Common myeloid progenitor, CD34-positive (primary cell): ENCODE results near the gene ZDHHC24.
"Not testable (repeated sequence)": the region's sequence is repeated elsewhere in the genome, so short reads cannot be mapped to it uniquely, and the experiment has no call there.

Source experiments
- CTCF ChIA-PET: fragments of 350-600 bp; sonication (Branson Sonifier 250); formaldehyde crosslinking; loops from one replicate; lab custom pipeline; 2021; ENCODE audit warnings: antibody characterized with exemption; lab: Charles Lee
- POLR2A ChIA-PET: fragments of 350-600 bp; sonication (Branson Sonifier 250); formaldehyde crosslinking; loops from one replicate; lab custom pipeline; 2021; ENCODE audit warnings: antibody characterized with exemption; lab: Charles Lee
- DNase-seq, 3 donors: peaks; one replicate each; pipeline versions ENCODE4 v3.0.0 to v3.0.0-alpha.2; 2013
- H3K27ac ChIP-seq, 2 experiments: 1 replicate in 1 of 2; 2 replicates in 1 of 2; pipeline ENCODE4 v1.7.0; 2013; ENCODE audit warnings: inconsistent platforms in 2 of 2, low read length in 2 of 2, mild to moderate bottlenecking in 2 of 2, low read depth in 1 of 2, moderate library complexity in 1 of 2; ENCODE audit not compliant: severe bottlenecking in 2 of 2, insufficient read depth in 1 of 2, poor library complexity in 1 of 2
- H3K27me3 ChIP-seq, 5 experiments: replicated peaks in 2 of 5; 1 replicate in 3 of 5; 2 replicates in 2 of 5; pipeline versions ENCODE4 v1.6.1 to v1.7.0; 2013; ENCODE audit warnings: low read length in 4 of 5, mild to moderate bottlenecking in 2 of 5, moderate library complexity in 2 of 5, inconsistent platforms in 1 of 5; ENCODE audit not compliant: insufficient read depth in 5 of 5, control insufficient read depth in 4 of 5
- H3K36me3 ChIP-seq, 4 experiments: 1 replicate in 2 of 4; 2 replicates in 2 of 4; pipeline versions ENCODE4 v1.6.1 to v1.7.0; 2013; ENCODE audit warnings: low read length in 3 of 4, control low read depth in 1 of 4, mild to moderate bottlenecking in 1 of 4; ENCODE audit not compliant: control insufficient read depth in 4 of 4, insufficient read depth in 4 of 4
- H3K4me1 ChIP-seq, 4 experiments: 1 replicate in 3 of 4; 2 replicates in 1 of 4; pipeline versions ENCODE4 v1.6.1 to v1.7.1; 2013; ENCODE audit warnings: low read length in 3 of 4, mild to moderate bottlenecking in 3 of 4, control low read depth in 1 of 4, inconsistent platforms in 1 of 4, moderate library complexity in 1 of 4; ENCODE audit not compliant: control insufficient read depth in 4 of 4, insufficient read depth in 4 of 4; ENCODE audit errors: control extremely low read depth in 1 of 4
- H3K4me3 ChIP-seq, 7 experiments: 1 replicate in 4 of 7; 2 replicates in 3 of 7; pipeline versions ENCODE4 v1.5.1 to v1.7.0; 2013; ENCODE audit warnings: mild to moderate bottlenecking in 7 of 7, low read length in 6 of 7, moderate library complexity in 6 of 7, inconsistent platforms in 2 of 7, low read depth in 2 of 7, control low read depth in 1 of 7; ENCODE audit not compliant: insufficient read depth in 4 of 7, control insufficient read depth in 1 of 7; ENCODE audit errors: extremely low read depth in 1 of 7
- H3K9me3 ChIP-seq, 5 experiments: 1 replicate in 4 of 5; 2 replicates in 1 of 5; pipeline versions ENCODE4 v1.6.1 to v1.7.1; 2013; ENCODE audit warnings: low read length in 4 of 5, mild to moderate bottlenecking in 2 of 5, inconsistent platforms in 1 of 5, low read depth in 1 of 5, moderate library complexity in 1 of 5; ENCODE audit not compliant: control insufficient read depth in 4 of 5, insufficient read depth in 2 of 5; ENCODE audit errors: control extremely low read depth in 1 of 5
- WGBS: methylation state at CpG from one replicate; pipeline ENCODE4 v1.1.5; 2013; ENCODE audit not compliant: insufficient coverage; 5-methylcytosine and 5-hydroxymethylcytosine counted together

The ZDHHC24 gene

DNA sequence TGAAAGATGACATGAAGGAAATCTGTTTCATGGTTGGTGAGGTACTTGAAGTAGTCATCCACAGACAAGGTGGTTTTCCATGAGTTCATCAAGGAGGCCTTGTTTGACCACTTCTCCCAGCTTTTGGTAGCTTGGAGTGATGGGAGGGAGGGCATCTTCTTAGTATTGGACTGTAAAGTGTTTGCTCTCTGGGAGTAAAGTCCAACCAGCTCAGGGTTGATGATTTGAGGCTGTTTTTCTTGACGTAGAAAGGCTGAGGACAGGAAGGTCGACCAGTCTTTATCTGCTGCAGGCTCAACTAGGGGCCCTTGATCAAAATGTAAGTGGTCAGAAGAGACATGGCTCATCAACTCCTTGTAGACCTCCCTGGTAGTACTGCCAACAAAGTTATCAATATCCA lies 45.3 kb upstream of the ZDHHC24 start:
- DNase-seq: no peak
- no peak overlapping the region for H3K4me3 ChIP-seq
- no peaks in the 10 kb centered on the region for H3K27me3 ChIP-seq
- WGBS: 100% methylated on average over 2 of the region's 2 CpGs
- POLR2A ChIA-PET: interaction anchor here (0.9 kb wide), 1 partner anchor 47 kb away, joined by 3 read pairs; no protein-coding TSS in a partner anchor
- no peaks in the 10 kb centered on the region for H3K9me3 ChIP-seq
- no peak overlapping the region for H3K27ac ChIP-seq
- peaks cover 8 to 38% (median 33%) of the 10 kb centered on the region in 4 experiments for H3K4me1 ChIP-seq
- CTCF ChIA-PET: interaction anchor here (0.7 to 5.7 kb wide), 9 partner anchors 12 to 94 kb away, joined by 3 to 55 read pairs (median 3); partner anchors contain the start of genes RBM4 and ZDHHC24
- no peaks in the 10 kb centered on the region for H3K36me3 ChIP-seq

DNA sequence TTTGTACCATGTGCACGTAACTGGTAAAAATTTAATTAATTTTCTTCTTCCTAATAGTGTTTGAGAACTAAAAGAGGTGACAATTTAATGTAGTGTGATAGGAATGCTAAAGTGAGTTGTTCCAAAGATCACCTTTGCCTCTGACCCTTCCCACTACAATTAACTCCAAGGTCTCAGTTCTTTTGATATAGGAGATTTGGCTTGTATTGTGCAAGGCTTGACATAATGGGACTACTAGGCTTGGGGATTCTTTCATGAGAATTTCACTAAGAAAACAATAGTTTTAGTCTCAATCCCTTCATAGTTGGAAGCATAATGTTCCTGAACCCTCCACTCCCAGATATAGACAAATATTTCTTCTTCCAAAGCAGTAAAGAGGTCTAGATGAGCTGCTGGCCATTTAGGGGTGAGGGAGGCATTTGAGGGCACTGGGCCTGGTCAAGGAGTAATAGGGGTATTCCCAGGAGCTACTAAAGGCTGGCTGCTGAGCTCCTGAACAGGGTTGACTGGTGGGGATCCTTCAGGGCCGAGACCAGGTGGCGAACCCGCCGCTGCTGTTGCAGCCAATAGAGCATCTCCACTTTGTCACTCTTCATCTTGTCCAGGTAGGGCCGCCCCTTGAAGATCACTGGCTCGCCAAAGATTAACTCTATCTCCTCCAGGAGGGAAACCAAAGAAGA lies 44.3 kb upstream of the ZDHHC24 start:
- Histone ChIP-seq H3K9me3 (no peaks in the 10 kb centered on the region), H3K36me3 (no peaks in the 10 kb centered on the region), H3K27me3 (no peaks in the 10 kb centered on the region), H3K4me1 (peaks cover 8 to 28% (median 25%) of the 10 kb centered on the region in 4 experiments), H3K27ac (no peak overlapping the region), H3K4me3 (no peak overlapping the region)
- no peak for DNase-seq
- ChIA-PET POLR2A (interaction anchor here (0.7 kb wide), 1 partner anchor 56 kb away, joined by 3 read pairs; no protein-coding TSS in a partner anchor), CTCF (interaction anchor here (1.1 to 5.7 kb wide), 5 partner anchors 11 to 89 kb away, joined by 3 to 55 read pairs (median 6); partner anchors contain the start of gene RBM4)
- 100% methylated on average over 2 of the region's 7 CpGs for WGBS

DNA sequence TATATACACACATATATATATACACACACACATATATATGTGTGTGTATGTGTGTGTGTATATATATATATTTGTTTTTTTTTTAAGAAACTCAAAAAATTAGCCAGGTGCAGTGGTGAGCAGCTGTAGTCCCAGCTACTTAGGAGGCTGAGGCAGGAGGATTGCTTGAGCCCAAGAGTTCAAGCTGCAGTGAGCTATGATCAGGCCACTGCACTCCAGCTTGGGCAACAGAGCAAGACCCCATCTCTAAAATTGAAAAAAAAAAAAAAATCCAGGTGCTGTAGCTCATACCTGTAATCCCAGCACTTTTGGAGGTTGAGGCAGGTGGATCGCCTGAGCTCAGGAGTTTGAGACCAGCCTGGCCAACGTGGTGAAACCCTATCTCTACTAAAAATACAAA lies 43.5 kb upstream of the ZDHHC24 start:
- H3K9me3 ChIP-seq, H3K36me3 ChIP-seq, H3K4me3 ChIP-seq, DNase-seq, H3K27ac ChIP-seq, H3K27me3 ChIP-seq: not testable (repeated sequence)
- whole genome bisulfite sequencing: no CpG with 5 or more reads among the region's 2 CpGs
- POLR2A ChIA-PET: interaction anchor here (0.6 kb wide), 1 partner anchor 368 kb away, joined by 4 read pairs; no protein-coding TSS in a partner anchor
- CTCF ChIA-PET: interaction anchor here (5.7 kb wide), 1 partner anchor 10 kb away, joined by 55 read pairs; no protein-coding TSS in a partner anchor
- H3K4me1 ChIP-seq: peaks cover 4 to 20% (median 17%) of the 10 kb centered on the region in 4 experiments

DNA sequence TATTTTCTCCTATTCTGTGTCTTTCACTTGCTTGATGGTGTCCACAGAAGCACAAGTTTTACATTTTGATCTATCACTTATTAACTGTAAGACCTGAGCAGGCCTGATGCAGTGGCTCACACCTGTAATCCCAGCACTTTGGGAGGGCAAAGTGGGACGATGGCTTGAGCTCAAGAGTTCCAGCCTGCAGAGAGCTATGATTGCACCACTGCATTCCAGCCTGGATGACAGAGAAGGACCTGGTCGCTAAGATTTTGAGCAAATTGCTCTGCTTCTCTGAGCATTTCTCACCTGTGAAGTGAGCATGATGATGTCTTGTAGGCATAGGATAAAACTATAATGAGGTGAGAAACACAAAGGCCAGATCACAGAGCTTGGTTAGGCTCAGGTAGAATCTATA lies 40.3 kb upstream of the ZDHHC24 start:
- no peak overlapping the region for H3K27ac ChIP-seq
- no peaks in the 10 kb centered on the region for H3K27me3 ChIP-seq
- CTCF ChIA-PET: interaction anchor here (1.6 kb wide), 1 partner anchor 9 kb away, joined by 5 read pairs; no protein-coding TSS in a partner anchor
- H3K9me3 ChIP-seq: peaks cover 0 to 6% (median 3%) of the 10 kb centered on the region in 5 experiments
- DNase-seq: no peak
- POLR2A ChIA-PET: no interaction called here
- WGBS: 51% methylated on average over 2 of the region's 2 CpGs
- H3K4me3 ChIP-seq: no peak overlapping the region
- no peaks in the 10 kb centered on the region for H3K4me1 ChIP-seq
- no peaks in the 10 kb centered on the region for H3K36me3 ChIP-seq

DNA sequence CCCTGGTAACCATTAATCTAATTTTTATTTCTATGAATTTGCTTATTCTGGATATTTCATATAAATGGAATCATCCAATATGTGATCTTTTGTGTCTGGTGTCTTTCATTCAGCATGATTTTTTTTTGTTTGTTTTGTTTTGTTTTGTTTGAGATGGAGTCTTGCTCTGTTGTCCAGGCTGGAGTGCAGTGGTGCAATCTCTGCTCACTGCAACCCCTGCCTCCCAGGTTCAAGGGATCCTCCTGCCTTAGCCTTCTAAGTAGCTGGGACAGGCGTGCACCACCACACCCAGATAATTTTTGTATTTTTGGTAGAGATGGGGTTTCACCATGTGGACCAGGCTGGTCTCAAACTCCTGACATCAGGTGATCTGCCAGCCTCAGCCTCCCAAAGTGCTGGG lies 39.6 kb upstream of the ZDHHC24 start:
- H3K27me3 ChIP-seq, H3K9me3 ChIP-seq, H3K36me3 ChIP-seq, H3K4me1 ChIP-seq, POLR2A ChIA-PET, DNase-seq, H3K27ac ChIP-seq, H3K4me3 ChIP-seq: not testable (repeated sequence)
- WGBS: no CpG with 5 or more reads among the region's 1 CpG
- CTCF ChIA-PET: interaction anchor here (1.6 kb wide), 1 partner anchor 10 kb away, joined by 5 read pairs; no protein-coding TSS in a partner anchor

DNA sequence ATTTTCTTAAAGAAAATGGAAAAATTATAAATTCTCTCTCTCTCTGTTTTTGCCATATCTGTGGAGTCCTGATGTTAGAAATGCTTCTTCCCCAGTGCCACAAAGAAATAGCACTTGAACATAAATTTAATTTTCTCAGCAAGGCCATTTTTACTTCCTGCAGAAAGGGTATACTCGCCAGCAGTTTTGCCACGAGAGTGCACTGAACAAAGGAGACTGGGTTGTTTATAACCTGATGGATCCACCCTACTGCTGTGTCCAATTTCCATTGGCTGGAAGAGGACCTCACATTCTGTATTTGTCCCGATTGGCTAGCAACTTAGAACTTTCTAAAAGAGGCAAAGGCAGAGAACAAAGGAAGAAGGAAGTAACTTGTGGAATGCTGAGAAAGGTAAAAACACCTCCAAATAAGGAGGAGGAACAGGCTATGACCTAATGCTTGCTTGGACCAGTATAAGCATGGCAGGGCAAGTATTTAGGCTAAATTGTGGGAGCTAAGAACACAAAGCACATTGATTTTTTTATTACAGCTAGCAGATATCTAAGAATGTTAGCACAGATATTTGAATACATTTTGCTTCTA lies 36.8 kb upstream of the ZDHHC24 start:
- DNase-seq, H3K4me3 ChIP-seq, H3K9me3 ChIP-seq, H3K4me1 ChIP-seq, POLR2A ChIA-PET, H3K36me3 ChIP-seq, H3K27me3 ChIP-seq, H3K27ac ChIP-seq: not testable (repeated sequence)
- CTCF ChIA-PET: interaction anchor here (2.0 kb wide), 1 partner anchor 95 kb away, joined by 8 read pairs; the partner anchor contains the start of gene RBM4B
- WGBS: 100% methylated on average over 3 of the region's 3 CpGs

DNA sequence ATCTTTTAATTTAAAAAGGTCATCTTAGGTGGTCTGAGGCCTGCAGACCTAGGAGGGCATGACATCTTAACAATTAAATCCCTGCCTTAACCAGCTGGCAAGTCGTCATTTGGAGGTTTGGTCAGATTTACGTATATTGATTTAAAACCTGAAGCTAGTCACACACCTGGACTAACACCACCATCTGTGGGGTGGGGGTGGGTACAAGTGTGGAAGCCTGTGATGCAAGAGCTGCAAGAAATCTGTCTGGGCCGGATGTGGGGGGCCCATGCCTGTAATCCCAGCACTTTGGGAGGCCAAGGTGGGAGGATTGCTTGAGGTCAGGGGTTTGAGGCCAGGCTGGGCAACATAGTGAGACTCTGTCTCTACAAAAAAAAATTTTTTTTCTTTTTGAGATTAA lies 35.4 kb upstream of the ZDHHC24 start:
- DNase-seq: no peak

More for the DNA sequence above, 35.4 kb upstream of the ZDHHC24 start:
- peaks cover 0 to 6% (median 3%) of the 10 kb centered on the region in 5 experiments for H3K9me3 ChIP-seq
- no peak overlapping the region for H3K27ac ChIP-seq
- H3K4me3 ChIP-seq: no peak overlapping the region
- H3K27me3 ChIP-seq: no peaks in the 10 kb centered on the region
- H3K4me1 ChIP-seq: peaks cover 0 to 3% (median 0%) of the 10 kb centered on the region in 4 experiments
- WGBS: 100% methylated on average over 1 of the region's 3 CpGs
- ChIA-PET POLR2A (no interaction called here), CTCF (interaction anchor here (0.8 to 6.3 kb wide), 10 partner anchors 8 to 535 kb away, joined by 3 to 55 read pairs (median 3); partner anchors contain the start of genes CCDC87, CCS, CTSF and RBM4)
- no peaks in the 10 kb centered on the region for H3K36me3 ChIP-seq
